ENCODE results near the gene SLC30A4. TPM values are rescaled to one million over a fixed set of nuclear protein-coding genes. Genes with fewer than 3 reads are reported as not detected.

The SLC30A4 gene
- total RNA-seq, 3 donors from 2014 or later = 10.4 to 17.2 (median 16.6) TPM

GRCh38 chr15:45548753-45549520 is 26.4 kb upstream of the SLC30A4 start:
- intact Hi-C loops (cut with DNase I, micrococcal nuclease) = no loop called here
- TF ChIP-seq CTCF (IDR thresholded peaks at IDR 0.05) = no peak
- no peaks in the 10 kb centered on the region for H3K4me1 ChIP-seq (ENCODE audit: low read depth)
- no peak for DNase-seq
- H3K36me3 ChIP-seq (ENCODE audit: low read depth) = no peaks in the 10 kb centered on the region
- no peak overlapping the region for H3K4me3 ChIP-seq
- no peaks in the 10 kb centered on the region for H3K9me3 ChIP-seq
- ATAC-seq = no peak

- DNase-seq (no peak), ATAC-seq (no peak)
- H3K4me1 ChIP-seq (ENCODE audit: low read depth) = no peaks in the 10 kb centered on the region
- H3K4me3 ChIP-seq = no peak overlapping the region
- intact Hi-C loops (cut with DNase I, micrococcal nuclease) = no loop called here
- H3K9me3 ChIP-seq = no peaks in the 10 kb centered on the region
- TF ChIP-seq CTCF (IDR thresholded peaks at IDR 0.05) = no peak
- no peaks in the 10 kb centered on the region for H3K36me3 ChIP-seq (ENCODE audit: low read depth)
Observed at GRCh38 chr15:45546789-45547188, 24.2 kb upstream of the SLC30A4 start.

DNA sequence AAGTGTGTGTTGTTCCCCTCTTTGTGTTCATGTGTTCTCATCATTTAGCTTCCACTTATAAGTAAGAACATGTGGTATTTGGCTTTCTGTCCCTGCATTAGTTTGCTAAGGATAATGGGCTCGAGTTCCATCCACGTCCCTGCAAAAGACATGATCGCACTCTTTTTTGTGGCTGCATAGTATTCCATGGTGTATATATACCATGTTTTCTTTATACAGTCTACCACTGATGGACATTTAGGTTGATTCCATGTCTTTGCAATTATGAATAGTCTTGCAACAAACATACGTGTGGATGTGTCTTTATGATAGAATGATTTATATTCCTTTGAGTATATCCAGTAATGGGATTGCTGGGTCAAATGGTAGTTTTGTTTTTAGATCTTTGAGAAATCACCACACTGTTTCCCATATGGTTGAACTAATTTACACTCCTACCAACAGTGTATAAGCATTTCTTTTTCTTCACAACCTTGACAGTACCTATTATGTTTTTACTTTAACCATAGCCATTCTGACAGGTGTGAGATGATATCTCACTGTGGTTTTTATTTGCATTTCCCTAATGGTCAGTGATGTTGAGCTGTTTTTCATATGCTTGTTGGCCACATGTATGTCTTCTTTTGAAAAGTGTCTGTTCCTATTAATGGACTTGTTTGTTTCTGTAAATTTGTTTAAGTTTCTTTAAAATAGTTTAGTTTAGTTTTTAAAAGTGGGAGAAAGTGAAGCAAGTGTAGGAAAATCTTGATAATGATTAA is 21.9 kb upstream of the SLC30A4 start:
- TF ChIP-seq CTCF (IDR thresholded peaks at IDR 0.05) = no peak
- H3K4me3 ChIP-seq = no peak overlapping the region
- no peaks in the 10 kb centered on the region for H3K4me1 ChIP-seq (ENCODE audit: low read depth)
- ATAC-seq = no peak
- H3K36me3 ChIP-seq (ENCODE audit: low read depth) = no peaks in the 10 kb centered on the region
- H3K9me3 ChIP-seq = no peaks in the 10 kb centered on the region
- intact Hi-C loops (cut with DNase I, micrococcal nuclease) = no loop called here
- no peak for DNase-seq

GRCh38 chr15:45543051-45543450 is 20.5 kb upstream of the SLC30A4 start:
- no peaks in the 10 kb centered on the region for H3K9me3 ChIP-seq
- H3K4me3 ChIP-seq = no peak overlapping the region
- no peak for ATAC-seq
- no peaks in the 10 kb centered on the region for H3K36me3 ChIP-seq (ENCODE audit: low read depth)
- TF ChIP-seq CTCF (IDR thresholded peaks at IDR 0.05) = no peak
- no peak for DNase-seq
- intact Hi-C loops (cut with DNase I, micrococcal nuclease) = no loop called here
- H3K4me1 ChIP-seq (ENCODE audit: low read depth) = no peaks in the 10 kb centered on the region

- H3K36me3 ChIP-seq (ENCODE audit: low read depth) = no peaks in the 10 kb centered on the region
- intact Hi-C loops (cut with DNase I, micrococcal nuclease) = no loop called here
- no peaks in the 10 kb centered on the region for H3K4me1 ChIP-seq (ENCODE audit: low read depth)
- DNase-seq (no peak), ATAC-seq (no peak)
- H3K9me3 ChIP-seq = no peaks in the 10 kb centered on the region
- H3K4me3 ChIP-seq = no peak overlapping the region
- TF ChIP-seq CTCF (IDR thresholded peaks at IDR 0.05) = no peak
Observed at GRCh38 chr15:45540531-45540930, 18.0 kb upstream of the SLC30A4 start.

Data from mucosa of descending colon (tissue), 3 donors.